D341Med (cell line): ENCODE data around the gene AEBP2.
A peak's percentile ranks its signal among the peaks of the same experiment; 100 is the strongest.
"Not testable (repeated sequence)": the region's sequence is repeated elsewhere in the genome, so short reads cannot be mapped to it uniquely, and the experiment has no call there.

Source experiments
- DNase-seq: peaks from one replicate; pipeline ENCODE4 v3.0.0; 2012; ENCODE audit warnings: low spot score

AEBP2 gene

DNA sequence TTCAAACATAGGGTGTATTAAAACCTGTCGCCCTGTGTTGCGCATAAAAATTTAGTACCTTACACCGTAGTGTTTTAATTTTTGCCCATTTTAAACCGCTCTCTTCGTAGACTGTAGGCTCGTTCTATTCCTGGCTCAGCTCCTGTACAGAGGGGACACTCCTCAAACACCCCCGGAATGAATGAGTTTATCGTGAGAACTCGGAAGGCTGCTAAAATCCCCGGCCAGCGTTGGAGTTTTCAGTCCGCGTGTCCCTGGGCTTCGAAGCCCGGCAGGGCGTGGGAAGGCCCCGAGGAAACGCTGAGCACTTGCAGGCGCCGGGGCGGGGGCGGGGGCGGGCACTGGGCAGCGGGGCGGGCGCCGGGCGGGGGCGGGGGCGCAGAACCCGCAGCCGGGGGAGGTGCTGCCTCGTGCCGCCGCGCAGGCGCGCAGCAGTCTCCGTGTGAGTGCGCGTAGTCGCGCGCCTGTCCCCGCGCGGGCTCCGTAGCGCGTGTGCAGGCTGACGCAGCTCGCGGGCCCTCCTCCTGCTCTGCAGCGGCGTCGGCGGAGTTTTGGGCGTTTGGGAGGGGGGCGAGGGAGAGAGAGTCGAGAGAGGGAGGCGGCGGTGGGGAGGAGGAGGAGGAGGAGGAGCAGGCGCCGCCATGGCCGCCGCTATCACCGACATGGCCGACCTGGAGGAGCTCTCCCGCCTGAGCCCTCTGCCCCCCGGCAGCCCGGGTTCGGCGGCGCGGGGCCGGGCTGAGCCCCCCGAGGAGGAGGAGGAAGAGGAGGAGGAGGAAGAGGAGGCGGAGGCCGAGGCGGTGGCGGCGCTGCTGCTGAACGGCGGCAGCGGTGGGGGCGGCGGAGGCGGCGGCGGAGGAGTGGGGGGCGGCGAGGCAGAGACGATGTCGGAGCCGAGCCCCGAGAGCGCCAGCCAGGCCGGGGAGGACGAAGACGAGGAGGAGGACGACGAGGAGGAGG is at the start of gene AEBP2:
AEBP2 (plus strand) TSS at position 434 of the 960 bp plus-strand sequence; CDS start at position 642, 208 bp downstream.
- DNase-seq = peak; percentile 99

DNA sequence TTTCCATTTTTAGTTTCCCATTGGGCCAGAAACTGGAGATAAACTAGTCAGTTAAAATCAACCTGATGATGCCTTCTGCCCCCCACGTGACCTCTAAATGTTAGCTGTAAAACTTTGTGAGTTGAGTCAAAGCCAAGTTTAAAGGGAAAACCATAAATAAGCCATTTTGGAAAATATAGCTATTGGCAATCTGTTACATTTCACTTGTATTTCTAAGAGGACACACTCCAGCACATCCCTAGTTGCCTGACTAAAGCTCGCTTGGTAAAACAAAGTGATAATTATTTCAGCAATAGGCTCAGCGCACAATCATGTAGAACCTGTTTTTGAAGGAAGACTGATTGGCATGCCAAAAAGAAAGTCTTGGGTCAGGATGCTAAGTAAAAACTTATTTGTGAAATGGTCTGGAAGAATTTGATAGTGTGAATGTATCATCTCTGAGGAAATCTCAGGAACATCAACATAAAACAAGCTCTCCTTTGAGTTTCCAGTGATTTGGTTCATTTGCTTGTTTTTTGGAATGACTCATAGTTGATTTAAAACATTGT is 49.2 kb upstream of the AEBP2 start:
- DNase-seq = no peak

- not testable (repeated sequence) for DNase-seq
These were observed 46.6 kb upstream of the AEBP2 start for GRCh38 chr12:19392644-19393043.

GRCh38 chr12:19394385-19394784 is 44.9 kb upstream of the AEBP2 start:
- DNase-seq = no peak

GRCh38 chr12:19397534-19397933 is 41.8 kb upstream of the AEBP2 start:
- DNase-seq = no peak

DNA sequence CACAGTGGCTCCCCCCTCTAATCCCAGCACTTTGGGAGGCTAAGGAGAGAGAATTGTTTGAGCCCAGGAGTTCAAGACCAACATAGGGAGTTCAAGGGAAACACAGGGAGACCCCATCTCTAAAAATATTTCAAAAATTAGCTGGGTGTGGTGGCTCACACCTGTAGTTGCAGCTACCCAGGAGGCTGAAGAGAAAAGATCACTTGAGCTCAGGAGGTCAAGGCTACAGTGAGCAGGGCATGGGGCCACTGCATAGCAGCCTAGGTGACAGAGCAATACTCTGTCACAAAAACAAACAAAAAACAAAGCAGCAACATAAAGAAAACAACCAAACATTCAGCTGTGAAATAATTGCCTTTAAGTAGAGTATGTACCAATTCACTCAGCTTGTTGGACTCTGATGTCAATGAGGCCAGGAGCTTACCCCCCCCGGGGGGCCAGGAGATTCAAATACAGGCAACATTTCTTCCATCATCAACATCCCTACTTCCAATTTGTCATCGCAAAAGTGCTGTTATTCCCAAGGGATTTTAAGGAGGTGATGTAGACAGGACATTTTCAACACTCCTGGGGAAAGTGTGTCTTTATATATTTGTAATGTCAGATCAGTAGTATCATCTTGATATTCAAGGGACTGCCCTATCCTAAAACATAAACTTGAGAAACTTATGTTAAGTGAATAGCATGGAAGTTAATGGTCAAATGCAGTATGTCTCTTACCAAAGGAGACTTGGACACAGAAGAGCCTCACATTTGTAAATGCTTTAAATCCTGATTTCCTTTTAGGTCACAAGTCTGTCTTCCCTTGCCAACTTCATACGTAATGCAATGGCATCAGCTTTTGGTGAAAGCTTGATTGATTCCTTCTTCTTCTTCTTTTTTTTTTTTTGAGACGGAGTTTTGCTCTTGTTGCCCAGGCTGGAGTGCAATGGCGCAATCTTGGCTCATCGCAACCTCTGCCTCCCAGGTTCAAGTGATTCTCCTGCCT is 40.6 kb upstream of the AEBP2 start:
- DNase-seq = no peak

- DNase-seq = not testable (repeated sequence)
These were observed 38.5 kb upstream of the AEBP2 start for GRCh38 chr12:19400649-19401285.

DNA sequence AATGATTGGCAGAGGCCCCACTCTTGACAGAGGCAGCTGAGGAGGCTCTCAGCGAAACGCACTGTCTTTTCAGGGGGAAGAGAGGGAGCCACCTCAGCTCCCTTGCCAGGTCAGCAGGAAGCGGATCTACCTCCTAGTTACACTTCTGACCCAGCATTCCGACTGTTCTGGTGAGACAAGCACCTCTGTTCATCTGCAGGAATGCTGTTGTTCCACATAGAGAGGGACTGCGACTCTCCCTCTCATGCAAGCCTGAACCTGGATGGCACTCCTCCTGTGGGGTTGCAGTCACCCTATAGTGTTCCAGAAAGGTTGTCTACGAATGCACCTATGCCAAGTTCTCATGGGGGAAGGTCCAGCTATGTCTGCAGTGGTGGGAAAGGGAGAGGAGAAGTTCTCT is 37.1 kb upstream of the AEBP2 start:
- DNase-seq = no peak

GRCh38 chr12:19402743-19403431 is 36.4 kb upstream of the AEBP2 start:
- no peak for DNase-seq

GRCh38 chr12:19404242-19404880 is 34.9 kb upstream of the AEBP2 start:
- no peak for DNase-seq

DNA sequence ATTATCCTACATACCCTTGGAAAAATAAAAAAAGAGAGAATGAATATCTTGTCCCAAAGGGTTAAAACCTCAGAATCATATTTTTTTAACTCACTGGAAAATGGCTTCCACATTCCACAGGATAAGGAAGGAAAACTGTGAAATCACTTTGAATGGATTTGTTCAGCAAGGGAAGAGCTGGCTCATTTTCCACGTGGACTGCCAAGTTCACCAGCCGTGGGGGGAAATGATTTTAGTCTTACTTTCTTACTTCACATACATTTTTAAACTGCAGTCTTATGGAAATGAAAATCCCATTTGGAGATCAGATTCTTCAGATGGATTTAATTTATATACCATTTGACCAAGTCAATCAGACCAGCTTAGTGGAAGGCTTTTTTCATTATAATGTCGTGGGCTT is 29.9 kb upstream of the AEBP2 start:
- no peak for DNase-seq

- no peak for DNase-seq
These were observed 29.1 kb upstream of the AEBP2 start for GRCh38 chr12:19410211-19410610.

- DNase-seq = no peak
These were observed 28.6 kb upstream of the AEBP2 start for GRCh38 chr12:19410629-19411185.

DNA sequence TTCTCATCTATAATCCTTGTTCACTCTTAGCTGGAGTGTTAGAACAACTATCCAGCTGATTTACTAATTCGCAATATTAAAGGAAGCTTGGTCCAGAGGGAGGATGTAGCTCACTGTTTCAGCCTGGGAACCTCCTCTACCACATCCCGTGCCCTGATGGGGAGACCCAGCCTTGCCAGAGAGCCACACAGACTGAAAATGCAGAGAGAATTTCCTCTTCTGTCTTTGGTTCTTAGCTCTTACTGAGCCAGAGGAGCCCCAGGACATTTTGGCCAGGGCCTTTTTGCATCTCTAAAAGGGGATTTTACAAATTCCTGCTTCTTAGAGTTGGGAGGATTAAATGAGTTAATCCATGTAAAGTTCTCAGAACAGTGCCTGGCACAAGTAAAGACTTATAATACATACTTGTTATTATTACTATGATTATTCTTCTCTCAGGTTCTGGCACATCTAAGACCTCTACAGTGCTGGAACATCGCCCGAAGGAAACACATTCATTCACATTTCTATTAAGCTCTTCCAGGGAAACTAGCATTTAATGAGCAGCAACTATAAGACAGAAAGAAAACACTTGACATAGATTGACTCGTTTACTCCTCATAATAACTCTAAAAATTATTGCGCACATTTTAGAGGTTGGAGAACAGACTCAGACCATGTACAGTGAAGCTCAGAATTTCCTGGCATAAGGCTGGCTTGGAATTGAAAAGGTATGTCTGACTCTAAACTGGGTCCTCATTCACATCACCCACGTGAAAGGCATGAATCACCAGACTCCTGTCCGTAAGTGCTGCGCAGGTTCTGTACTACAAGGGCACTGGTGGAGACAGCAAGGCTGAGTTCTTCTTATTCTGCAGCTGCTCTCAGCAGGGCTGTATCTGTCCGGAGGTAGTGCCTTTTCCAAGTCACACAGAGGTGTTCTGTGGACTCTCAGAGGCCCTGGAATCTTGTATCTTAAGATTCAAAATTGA is 27.8 kb upstream of the AEBP2 start:
- DNase-seq = no peak

DNA sequence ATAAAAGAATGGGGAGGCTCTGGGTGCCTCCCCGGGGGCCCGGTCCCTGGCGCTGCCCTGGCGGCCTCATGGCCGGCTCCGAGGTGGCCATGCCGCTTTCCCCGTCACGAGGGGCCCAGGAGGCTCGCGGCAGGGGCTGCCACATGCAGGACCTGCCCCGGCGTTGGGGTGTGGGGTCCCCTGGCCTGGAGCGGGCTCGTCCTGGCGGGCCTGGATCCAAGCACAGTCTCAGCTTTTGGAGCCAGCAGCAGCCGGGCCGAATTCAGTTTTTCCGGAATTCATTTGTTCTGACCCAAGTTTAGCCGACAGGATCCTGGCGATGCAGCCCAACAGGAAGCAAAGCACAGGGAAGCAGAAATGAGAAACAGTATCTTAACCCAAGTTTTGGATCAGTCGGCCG is 26.4 kb upstream of the AEBP2 start:
- DNase-seq = no peak

GRCh38 chr12:19413582-19413981 is 25.7 kb upstream of the AEBP2 start:
- DNase-seq = not testable (repeated sequence)

- no peak for DNase-seq
These were observed 23.7 kb upstream of the AEBP2 start for GRCh38 chr12:19415563-19415962.

- no peak for DNase-seq
These were observed 20.2 kb upstream of the AEBP2 start for GRCh38 chr12:19419086-19419485.
